NCI-H2196 (cell line): ENCODE measurements around the gene DEFB121.
"Not testable (repeated sequence)": the region's sequence is repeated elsewhere in the genome, so short reads cannot be mapped to it uniquely, and the experiment has no call there.

ENCODE experiments used
- DNase-seq: peaks from one replicate; lab custom pipeline; 2025; ENCODE audit not compliant: unreplicated experiment; lab: John Stamatoyannopoulos, UW

DEFB121 gene, protein sequence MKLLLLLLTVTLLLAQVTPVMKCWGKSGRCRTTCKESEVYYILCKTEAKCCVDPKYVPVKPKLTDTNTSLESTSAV

DNA sequence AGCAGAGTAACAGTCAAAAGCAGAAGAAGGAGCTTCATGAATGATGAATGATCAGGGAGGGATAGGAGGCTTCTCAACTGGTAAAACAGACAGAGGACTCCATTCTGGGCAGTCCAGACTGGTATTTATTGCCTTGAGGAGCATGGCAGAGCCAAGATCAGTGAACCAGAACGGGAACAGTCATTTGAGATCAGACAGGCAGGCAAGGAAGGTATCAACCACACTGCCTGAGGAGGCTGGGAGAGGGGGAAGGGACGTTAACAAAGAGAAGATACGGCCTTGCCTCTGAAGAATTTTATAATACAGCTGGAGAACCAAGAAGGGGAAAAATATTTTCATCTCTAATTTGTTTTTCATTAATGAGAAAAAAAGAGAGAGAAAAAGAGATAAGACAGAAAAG lies at the start of gene DEFB121:
TSS of gene DEFB121 (minus strand) at position 101 of the 400 bp plus-strand sequence. CDS start at position 38, 63 bp downstream.
- no peak for DNase-seq

DNA sequence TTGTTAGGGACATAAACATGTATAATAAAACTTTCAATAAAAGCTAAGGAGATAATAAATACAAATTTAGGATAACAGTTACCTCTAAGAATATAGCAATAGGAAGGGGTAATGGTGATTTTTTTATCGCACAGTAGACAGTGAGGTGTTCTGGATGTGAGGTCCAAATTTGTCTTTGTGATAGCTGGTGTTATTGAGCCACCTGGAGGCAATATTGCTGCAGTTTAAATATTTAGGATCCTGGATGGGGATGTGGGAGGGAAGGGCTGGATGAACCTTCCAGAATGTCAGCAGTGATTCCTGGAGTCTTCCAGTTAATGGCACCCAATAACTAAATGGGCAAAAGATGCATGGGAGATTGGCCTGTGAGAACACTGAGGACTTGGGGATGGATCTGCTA lies 48.3 kb upstream of the DEFB121 start:
- DNase-seq = no peak

DNA sequence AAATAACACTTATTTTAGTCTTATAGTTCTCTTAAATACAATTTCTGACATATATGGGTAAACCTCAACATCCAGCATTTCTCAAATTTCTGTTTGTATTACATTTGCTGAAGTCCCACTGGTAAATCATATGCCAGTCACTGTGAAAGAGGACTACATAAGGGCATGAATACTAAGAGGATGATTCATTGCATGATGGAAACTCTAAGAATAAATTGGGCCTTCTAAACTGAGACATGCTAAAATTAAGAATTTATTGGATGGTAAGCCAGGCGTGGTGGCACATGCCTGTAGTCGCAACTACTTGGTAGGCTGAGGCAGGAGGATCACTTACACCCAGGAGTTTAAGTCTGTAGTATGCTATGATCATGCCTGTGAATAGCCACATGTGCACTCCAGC lies 46.6 kb upstream of the DEFB121 start:
- no peak for DNase-seq

DNA sequence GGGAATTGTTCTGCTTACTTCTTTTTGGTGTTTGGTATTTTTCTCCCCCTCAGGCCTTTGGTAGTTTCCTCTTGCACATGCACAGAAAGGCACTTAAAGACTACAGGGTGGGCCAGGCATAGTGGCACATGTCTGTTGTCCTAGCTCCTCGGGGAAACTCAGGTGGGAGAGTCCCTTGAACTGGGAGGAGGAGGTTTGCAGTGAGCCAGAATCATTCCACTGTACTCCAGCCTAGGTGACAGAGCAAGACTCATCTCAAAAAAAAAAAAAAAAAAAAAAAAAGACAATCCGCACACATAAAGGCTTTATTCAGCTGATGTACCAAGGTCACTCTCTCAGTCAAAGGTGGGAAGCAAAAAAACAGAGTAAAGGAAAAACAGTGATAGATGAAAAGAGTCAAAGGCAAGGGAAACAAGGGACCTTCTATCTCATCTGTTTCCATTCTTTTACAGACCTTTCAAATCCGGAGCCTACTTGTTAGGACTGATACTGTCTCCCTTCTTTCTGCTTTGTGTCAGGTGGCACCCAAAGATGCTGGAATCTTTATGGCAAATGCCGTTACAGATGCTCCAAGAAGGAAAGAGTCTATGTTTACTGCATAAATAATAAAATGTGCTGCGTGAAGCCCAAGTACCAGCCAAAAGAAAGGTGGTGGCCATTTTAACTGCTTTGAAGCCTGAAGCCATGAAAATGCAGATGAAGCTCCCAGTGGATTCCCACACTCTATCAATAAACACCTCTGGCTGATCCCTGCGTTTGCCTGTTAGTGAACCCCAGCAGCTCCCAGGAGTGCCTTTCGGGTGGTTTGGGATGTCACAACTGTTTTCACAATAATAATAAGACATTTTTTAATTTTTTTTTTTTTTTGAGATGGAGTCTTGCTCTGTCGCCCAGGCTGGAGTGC lies 43.7 kb upstream of the DEFB121 start:
- DNase-seq = no peak

DNA sequence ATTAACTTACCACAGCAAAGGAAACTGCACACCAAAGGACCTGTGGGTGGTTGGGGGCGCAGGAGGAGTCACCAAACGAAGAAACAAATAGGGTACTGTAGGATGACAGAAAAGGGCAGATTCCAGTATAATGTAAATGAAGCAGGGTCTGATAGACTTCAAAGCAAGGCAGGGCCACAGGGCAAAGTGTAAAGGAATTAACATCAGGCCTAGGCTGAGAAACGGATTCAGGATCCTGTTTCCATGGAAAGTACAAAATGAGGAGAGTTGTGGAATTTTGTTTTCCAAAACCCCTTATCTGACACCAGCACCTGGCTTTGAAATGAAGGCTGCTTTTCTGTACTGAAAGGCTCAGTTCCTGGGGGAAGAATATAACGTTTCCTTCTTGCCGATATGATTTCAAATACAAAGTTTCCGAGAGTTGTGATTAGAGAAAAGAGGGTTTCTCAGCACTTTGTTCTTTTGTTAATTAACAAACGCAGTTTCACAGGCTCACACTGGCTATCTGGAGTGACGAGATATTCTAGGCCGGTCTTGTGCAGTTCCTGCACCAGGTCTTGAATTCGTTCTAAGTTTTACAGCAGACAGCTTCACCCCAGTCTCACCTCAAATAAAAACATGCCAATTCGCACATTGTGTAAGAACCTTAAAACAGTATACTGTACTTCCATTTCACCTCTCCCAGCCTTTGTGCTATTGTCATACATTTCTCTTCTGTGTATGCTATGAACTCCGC lies 40.2 kb upstream of the DEFB121 start:
- no peak for DNase-seq

DNA sequence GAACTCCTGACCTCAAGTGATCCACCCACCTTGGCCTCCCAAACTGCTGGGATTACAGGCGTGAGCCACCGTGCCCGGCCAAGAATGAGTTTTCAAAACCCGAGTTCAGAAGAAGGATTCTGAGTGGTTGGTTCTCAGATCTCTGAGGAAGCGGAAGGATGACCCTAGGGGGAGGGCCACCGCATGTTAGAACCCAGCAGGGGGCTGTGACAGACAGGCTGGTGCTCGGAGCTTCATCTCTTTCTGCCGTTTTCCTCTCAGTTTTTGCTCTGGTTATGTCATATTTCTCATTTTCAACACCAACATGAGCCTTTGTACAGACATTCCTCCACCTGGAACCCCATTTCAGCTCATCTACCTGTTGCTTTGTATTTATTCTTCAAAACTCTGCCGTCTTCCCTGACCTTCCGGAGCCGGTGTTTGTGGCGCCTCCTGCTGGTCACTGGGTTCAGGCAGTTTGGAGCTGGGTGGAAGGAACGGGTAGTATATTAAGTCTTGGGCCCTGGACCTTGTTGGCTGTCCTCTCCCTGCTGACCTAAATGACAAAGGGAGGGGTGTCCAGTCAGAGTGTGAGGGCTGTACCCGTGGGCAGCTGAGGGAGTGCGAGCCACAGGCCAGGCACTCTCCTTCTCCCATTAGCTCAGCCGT lies 34.1 kb upstream of the DEFB121 start, which contains the start of gene DEFB123:
TSS of gene DEFB123 (plus strand) at position 621 of the 648 bp plus-strand sequence. CDS start 67 bp downstream, outside the sequence.
- no peak for DNase-seq

DNA sequence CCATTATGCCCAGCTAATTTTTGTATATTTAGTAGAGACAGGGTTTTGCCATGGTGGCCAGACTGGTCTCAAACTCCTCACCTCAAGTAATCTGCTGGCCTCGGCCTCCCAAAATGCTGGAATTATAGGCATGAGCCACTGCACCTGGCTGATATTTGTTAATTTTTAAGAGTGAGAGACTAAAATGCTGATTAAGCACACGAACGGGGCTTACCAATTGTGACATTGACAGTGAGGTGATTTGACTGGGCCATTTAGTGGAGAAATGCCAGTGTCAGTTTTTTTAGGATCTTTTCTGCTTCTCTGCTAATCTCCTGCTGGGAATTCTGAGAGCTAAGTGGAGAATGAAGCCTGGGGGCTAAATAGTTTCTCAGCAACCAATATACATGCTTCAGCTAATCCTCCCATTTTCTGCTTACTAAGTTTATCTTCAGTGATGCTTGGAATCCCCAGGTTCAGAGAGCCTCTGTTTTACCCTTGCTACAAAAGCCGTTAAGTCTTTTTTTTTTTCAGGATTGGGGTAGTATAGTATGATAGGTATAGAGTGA lies 24.6 kb upstream of the DEFB121 start:
- DNase-seq = no peak

DNA sequence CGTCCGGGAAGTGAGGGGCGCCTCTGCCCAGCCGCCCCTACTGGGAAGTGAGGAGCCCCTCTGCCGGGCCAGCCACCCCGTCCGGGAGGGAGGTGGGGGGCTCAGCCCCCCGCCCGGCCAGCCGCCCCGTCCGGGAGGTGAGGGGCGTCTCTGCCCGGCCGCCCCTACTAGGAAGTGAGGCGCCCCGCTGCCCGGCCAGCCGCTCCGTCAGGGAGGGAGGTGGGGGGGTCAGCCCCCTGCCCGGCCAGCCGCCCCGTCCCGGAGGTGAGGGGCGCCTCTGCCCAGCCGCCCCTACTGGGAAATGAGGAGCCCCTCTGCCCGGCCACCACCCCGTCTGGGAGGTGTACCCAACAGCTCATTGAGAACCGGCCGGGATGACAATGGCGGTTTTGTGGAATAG lies 21.6 kb upstream of the DEFB121 start:
- not testable (repeated sequence) for DNase-seq

DNA sequence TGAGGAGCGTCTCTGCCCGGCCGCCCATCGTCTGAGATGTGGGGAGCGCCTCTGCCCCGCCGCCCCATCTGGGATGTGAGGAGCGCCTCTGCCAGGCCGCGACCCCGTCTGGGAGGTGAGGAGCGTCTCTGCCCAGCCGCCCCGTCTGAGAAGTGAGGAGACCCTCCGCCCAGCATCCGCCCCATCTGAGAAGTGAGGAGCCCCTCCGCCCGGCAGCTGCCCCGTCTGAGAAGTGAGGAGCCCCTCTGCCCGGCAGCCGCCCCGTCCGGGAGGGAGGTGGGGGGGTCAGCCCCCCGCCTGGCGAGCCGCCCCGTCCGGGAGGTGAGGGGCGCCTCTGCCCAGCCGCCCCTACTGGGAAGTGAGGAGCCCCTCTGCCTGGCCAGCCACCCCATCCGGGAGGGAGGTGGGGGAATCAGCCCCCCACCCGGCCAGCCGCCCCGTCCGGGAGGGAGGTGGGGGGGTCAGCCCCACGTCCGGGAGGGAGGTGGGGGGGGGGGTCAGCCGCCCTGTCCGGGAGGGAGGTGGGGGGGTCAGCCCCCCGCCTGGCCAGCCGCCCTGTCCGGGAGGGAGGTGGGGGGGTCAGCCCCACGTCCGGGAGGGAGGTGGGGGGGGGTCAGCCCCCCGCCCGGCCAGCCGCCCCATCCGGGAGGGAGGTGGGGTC lies 21.0 kb upstream of the DEFB121 start:
- not testable (repeated sequence) for DNase-seq

DNA sequence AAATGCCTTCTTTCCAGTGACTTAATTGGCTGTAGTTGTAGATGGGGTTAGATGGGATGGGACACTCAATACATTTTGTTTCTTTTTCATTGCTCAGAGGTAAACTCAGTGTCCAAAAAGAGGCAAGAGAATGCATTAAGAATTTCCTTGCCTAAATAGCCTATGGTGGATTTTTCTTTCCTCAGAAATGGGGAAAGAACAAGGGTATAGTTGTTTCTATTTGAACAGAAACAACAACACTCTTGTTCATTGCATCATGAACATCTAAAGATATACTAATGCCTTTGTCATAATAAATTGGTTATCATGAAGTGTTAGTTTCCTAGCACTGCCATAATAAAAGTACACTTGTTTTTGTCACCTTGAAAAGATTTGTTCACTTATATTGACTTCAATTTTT lies 19.8 kb upstream of the DEFB121 start:
- no peak for DNase-seq

DNA sequence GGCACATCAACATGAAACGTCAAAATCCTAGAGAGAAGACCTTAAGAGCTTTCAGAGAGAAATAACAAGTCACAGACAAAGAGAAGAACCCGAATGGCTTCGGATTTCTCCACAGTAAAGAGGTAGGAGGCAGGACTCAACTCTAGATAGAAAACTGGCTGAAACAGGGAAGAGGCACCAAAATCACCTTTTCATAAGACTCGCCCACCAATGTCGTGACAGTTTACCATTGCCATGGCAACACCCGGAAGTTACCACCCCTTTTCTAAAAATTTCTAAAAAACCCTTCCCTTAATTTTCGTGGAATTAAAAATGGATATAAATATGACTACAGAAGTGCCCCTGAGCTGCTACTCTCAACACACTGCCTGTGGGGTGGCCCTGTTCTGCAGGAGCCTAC lies 12.3 kb upstream of the DEFB121 start:
- DNase-seq = no peak

DNA sequence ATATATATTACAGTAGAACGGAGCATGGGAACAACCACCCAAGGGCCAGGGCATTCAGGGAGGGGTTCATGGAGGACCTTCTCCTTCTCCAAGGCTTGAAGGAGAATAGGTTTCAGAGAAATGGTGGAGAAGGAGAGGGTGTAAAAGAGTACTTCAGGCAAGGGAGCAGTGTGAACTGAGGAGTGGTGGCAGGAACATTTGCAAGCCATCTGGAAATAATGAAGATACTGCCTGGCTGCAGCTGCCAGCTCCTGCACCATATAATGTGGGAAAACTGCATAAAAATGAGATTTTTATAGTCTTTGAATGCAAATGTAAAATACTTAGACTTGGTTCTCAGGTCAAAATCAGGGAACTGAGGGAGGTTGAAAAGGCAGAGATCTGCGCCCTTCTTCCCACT lies 9.6 kb upstream of the DEFB121 start:
- no peak for DNase-seq

DNA sequence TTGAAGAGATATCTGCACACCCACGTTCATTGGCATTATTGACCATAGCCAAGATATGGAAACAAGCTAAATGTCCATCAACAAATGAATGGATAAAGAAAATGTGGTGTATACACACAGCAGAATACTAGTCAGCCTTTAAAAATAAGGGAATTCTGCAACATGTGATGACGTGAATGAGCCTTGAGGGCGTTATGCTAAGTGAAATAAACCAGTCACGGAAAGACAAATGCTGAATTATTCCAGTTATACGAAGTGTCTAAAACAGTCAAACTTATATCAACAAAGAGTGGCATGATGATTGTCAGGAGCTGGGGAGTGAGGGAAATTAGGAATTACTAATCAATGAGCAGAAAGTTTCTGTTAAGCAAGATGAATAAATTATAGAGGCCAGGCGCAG lies 8.4 kb upstream of the DEFB121 start:
- DNase-seq = no peak

DNA sequence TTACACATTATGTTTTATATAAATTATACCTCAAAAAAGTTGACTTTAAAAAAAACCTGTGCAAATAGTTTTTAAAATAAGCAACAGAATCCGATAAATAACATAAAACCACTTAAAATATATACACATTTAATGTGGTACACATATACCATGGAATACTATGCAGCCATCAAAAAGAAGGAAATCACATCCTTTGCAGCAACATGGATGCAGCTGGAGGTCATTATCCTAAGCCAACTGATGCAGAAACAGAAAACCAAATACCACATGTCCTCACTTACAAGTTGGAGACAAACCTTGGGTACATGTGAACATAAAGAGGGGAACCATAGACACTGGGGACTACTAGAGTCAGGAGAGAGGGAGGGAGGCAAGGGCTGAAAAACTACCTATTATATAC lies 4.0 kb upstream of the DEFB121 start:
- DNase-seq = no peak

DNA sequence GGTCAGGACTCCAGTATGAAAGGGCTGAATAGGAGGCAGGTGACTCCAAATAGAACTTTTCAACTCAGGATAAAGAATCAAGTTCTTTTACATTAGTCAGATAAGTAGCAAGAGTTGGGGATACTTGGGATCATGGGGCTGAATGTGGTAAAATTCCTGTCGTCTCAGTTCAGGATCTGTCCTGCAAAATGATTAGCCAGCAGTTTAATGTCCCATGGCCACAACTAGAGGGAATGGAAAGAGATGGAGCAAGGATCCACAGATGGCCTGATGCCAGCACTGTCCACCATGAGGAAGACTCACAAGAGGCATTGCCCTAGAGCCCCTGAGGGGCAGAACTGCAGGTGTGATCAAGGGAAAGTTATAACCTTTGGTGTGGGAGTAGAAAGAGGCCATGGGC lies 2.1 kb downstream of the DEFB121 start:
- DNase-seq = no peak

DNA sequence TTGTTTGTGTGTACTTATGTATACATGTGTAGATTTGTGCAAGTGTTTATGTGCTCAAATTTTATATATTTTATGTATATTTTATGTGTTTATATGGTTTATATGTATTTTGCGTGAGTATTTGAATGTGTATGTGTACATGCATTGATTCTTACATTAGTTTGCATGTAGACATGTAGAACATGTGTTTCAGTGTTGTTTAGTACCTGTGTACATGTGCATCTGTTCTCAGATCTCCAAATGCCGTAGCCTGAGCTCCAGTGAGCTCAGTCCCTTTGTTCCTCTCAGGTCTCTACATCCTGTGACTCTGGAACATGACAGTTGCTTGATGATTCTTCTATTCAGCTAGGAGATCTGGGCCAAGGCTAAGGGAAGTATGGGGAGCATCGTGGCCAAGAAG lies 11.1 kb downstream of the DEFB121 start:
- DNase-seq = no peak

DNA sequence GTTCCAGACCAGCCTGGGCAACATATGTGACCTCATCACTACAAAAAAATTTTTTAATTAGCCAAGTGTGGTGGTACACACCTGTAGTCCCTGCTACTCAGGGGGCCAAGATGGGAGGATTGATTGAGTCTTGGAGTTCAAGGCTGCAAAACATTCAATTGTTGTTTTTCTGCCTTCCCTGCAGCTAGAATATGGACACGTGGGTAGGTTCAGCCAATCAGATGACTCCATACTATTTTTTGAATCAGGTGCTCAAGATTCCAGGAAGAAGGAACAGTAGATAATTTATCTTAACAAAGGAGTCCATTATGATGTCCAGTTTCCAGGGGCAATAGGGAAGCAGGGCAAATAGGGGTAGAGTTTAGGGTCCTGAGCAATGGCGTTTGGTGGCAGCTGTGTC lies 13.2 kb downstream of the DEFB121 start:
- DNase-seq = no peak

DNA sequence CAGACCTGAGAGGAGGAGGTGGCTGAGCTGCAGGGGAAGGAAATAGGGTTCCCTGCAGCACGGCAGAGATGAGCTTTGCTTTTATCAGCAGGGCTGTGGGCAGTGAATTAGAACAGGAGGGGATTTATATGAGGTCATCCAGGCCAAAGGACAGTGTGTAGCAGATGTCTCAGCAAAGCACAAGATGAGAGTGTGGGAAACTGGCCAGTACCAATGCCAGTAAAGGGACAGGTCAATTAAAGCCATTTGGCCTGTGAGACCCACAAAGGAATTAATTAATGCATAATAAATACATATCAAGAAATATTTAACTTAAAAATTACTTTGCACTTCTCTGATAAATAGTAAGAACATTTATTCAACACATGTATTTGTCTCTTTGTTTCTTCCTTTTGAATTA lies 15.5 kb downstream of the DEFB121 start, which contains the start of gene DEFB119:
TSS of gene DEFB119 (minus strand) at position 101 of the 400 bp plus-strand sequence. CDS start 107 bp downstream, outside the sequence.
- DNase-seq = no peak

DNA sequence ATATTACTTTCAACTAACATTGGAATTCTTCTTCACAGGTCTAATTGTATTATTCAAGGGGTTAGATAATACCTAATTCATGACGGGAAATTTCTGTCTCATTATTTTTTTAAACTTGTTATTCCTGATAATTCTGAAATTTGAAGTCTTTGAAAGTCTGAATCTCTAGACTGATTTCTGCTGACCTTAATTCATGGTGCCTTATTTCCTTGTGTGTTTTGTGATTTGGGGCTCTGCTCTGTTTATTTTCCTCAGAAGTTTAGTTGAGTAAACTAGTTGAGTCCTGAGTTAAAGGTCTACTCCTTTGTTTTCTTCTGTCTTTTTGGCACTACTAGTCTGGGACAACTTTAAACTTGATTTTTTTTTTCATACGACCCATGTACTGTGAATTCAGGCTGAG lies 31.7 kb downstream of the DEFB121 start:
- no peak for DNase-seq

DNA sequence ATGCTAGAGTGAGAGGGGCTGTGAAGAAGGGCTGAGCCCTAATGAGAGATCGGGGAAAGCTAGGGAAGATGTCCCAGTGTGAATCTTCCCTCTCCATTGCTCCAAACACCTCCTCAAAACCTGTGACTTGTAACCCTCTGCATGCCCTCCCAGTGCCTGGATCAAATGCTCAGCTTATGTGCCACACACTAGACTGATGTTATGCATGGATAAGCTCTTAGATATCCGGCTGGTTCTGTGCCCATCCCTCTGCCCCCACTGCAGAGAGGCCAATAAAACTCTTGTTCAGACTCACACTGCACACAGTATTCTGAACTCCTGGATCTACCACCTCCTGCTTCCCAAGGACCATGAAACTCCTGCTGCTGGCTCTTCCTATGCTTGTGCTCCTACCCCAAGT lies 37.7 kb downstream of the DEFB121 start, which contains the start of gene DEFB118:
TSS of gene DEFB118 (plus strand) at position 301 of the 400 bp plus-strand sequence. CDS start at position 351, 50 bp downstream.
- DNase-seq = no peak
